Lower lobe of right lung (tissue), 2 donors: ENCODE results near the gene CCT2. TPM values are rescaled to one million over a fixed set of nuclear protein-coding genes. Genes with fewer than 3 reads are reported as not detected.

ENCODE experiments used
- ATAC-seq, 2 donors: fragments of 200-7000 bp; cut with Tn5 transposase; one replicate each; pipeline ENCODE4 v1.9.1; 2020 to 2022; ENCODE audit warnings: mild to moderate bottlenecking in 2 of 2, moderate library complexity in 2 of 2
- DNase-seq: peaks from one replicate; pipeline ENCODE4 v3.0.0-alpha.2; 2020
- H3K27ac ChIP-seq: fragments of 200-600 bp; one replicate; pipeline ENCODE4 v1.8.0; 2022
- H3K27me3 ChIP-seq: fragments of 200-600 bp; one replicate; pipeline ENCODE4 v1.8.0; 2022; ENCODE audit warnings: low read depth
- H3K36me3 ChIP-seq: fragments of 200-600 bp; one replicate; pipeline ENCODE4 v1.8.0; 2022; ENCODE audit warnings: mild to moderate bottlenecking
- H3K4me1 ChIP-seq: fragments of 200-600 bp; one replicate; pipeline ENCODE4 v1.8.0; 2022
- H3K4me3 ChIP-seq: fragments of 200-600 bp; one replicate; pipeline ENCODE4 v1.8.0; 2022; ENCODE audit warnings: mild to moderate bottlenecking
- H3K9me3 ChIP-seq: fragments of 200-600 bp; one replicate; pipeline ENCODE4 v1.8.0; 2022
- intact Hi-C: fragments of 100-400 bp; cut with DNase I; formaldehyde crosslinking; loops from one replicate; pipeline ENCODE4 v1.11.0; 2022
- total RNA-seq: library from RNA; stranded (reverse); fragmentation: NEBNext Ultra II Directional; extraction: Animal tissue kit (Norgen Biotek cat#: 25700); gene quantifications from one replicate; pipeline ENCODE4 v1.2.1, GENCODE V29; 2021
- TF ChIP-seq, protein P1 (sequence below): fragments of 200-600 bp; IDR thresholded peaks from one replicate; pipeline ENCODE4 v1.8.0; 2022; ENCODE audit warnings: antibody characterized with exemption, mild to moderate bottlenecking
- donor health status: DM: no; HTN: yes; CAD: no; lungs with severe emphysema.

Gene CCT2
- total RNA-seq, 1 donor from 2014 or later: 81.4 TPM

DNA sequence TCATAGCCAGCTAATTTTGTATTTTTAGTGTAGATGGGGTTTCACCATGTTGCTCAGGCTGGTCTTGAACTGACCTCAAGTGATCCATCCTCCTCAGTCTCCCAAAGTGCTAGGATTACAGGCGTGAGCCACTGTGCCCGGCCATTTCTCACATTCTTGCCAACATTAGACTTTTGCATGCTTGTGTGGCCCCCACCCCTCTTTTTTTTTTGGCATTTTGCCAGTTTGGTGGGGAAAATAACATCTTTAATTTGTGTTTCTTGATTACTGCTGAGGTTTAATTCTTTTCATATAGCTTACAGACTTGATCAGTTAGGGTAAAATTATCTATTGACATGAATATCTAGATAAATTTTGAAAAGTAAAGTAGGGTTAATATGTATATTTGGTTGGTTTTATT, 3.8 kb downstream of the CCT2 start:
- Histone ChIP-seq H3K27ac (no peak overlapping the region), H3K36me3 (peaks cover 77% of the 10 kb centered on the region), H3K4me3 (no peak overlapping the region), H3K9me3 (no peaks in the 10 kb centered on the region), H3K27me3 (no peaks in the 10 kb centered on the region), H3K4me1 (peaks cover 13% of the 10 kb centered on the region)
- DNase-seq (no peak), ATAC-seq (no peak)
- intact Hi-C loops: no loop called here
- TF ChIP-seq, protein P1, sequence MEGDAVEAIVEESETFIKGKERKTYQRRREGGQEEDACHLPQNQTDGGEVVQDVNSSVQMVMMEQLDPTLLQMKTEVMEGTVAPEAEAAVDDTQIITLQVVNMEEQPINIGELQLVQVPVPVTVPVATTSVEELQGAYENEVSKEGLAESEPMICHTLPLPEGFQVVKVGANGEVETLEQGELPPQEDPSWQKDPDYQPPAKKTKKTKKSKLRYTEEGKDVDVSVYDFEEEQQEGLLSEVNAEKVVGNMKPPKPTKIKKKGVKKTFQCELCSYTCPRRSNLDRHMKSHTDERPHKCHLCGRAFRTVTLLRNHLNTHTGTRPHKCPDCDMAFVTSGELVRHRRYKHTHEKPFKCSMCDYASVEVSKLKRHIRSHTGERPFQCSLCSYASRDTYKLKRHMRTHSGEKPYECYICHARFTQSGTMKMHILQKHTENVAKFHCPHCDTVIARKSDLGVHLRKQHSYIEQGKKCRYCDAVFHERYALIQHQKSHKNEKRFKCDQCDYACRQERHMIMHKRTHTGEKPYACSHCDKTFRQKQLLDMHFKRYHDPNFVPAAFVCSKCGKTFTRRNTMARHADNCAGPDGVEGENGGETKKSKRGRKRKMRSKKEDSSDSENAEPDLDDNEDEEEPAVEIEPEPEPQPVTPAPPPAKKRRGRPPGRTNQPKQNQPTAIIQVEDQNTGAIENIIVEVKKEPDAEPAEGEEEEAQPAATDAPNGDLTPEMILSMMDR: no peak

DNA sequence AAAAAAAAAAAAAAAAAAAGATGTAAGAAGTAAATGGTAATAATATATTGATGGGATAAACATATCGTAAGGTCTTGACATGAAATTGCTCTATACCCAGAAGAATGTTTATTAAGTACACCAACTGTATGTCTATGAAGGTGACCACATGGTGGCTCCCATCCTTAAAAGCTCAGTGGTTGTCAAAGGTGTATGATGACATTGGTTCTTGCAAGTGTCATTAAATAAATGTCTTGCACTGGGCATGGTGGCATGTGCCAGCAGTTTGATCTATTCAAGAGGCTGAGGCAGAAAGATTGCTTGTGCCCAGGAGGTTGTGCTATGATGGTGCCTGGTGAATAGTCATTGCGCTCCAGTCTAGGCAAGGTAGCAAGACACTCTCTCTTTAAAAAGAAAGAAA, 10.4 kb downstream of the CCT2 start:
- H3K4me3 ChIP-seq: no peak overlapping the region
- no peak overlapping the region for H3K27ac ChIP-seq
- no peaks in the 10 kb centered on the region for H3K9me3 ChIP-seq
- DNase-seq (no peak), ATAC-seq (no peak)
- H3K4me1 ChIP-seq: no peaks in the 10 kb centered on the region
- no peaks in the 10 kb centered on the region for H3K27me3 ChIP-seq
- intact Hi-C loops: no loop called here
- H3K36me3 ChIP-seq: peaks cover 100% of the 10 kb centered on the region
- TF ChIP-seq, protein P1: no peak

DNA sequence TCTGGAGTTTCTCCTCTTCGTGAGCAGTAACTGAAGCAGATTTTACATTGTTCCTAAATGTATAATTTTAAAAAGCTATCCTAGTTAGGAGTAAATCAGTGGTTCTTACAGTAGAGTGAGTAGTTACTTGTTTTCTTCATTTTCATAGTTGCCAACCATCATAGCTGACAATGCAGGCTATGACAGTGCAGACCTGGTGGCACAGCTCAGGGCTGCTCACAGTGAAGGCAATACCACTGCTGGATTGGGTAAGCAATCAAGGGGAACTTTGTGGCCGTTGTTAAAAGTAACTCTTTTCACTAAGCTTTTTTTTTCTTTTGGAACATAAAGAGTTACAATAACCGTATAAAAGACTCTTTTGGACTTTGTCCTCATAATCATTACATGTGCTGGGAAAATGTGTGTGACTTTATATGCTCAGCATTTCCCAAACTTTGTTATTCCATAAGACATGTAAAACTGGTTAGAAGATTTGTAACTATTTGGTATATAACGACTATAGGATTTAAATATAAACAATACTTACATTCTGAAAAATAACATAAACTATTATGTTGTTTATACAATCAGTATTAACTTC, 13.0 kb downstream of the CCT2 start:
- intact Hi-C loops: no loop called here
- Histone ChIP-seq H3K4me1 (no peaks in the 10 kb centered on the region), H3K27ac (no peak overlapping the region), H3K27me3 (no peaks in the 10 kb centered on the region), H3K9me3 (no peaks in the 10 kb centered on the region), H3K4me3 (no peak overlapping the region), H3K36me3 (peaks cover 100% of the 10 kb centered on the region)
- TF ChIP-seq, protein P1: no peak
- no peak for DNase-seq
- no peak for ATAC-seq

DNA sequence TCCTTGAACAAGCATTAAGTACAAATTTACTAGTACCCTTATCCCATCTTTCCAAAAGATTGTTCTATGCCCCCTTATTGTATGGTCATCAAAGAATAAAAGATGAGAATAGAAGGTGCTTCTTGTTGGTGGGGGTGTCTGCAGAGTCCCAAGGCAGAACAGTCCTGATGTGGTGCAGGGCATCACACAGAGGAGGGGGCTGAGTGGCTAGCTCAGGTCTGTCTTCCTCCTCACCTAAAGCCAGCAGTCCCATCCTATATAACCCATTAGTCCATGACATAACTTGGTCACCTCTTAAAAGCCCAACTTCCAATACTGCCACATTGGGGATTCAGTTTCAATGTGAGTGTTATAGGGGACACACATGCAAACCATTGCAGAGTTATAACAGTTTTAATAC, 15.5 kb downstream of the CCT2 start:
- peaks cover 78% of the 10 kb centered on the region for H3K36me3 ChIP-seq
- DNase-seq (no peak), ATAC-seq (no peak)
- no peaks in the 10 kb centered on the region for H3K27me3 ChIP-seq
- H3K4me1 ChIP-seq: no peaks in the 10 kb centered on the region
- no peak overlapping the region for H3K27ac ChIP-seq
- TF ChIP-seq, protein P1: no peak
- intact Hi-C loops: no loop called here
- H3K4me3 ChIP-seq: no peak overlapping the region
- H3K9me3 ChIP-seq: no peaks in the 10 kb centered on the region

DNA sequence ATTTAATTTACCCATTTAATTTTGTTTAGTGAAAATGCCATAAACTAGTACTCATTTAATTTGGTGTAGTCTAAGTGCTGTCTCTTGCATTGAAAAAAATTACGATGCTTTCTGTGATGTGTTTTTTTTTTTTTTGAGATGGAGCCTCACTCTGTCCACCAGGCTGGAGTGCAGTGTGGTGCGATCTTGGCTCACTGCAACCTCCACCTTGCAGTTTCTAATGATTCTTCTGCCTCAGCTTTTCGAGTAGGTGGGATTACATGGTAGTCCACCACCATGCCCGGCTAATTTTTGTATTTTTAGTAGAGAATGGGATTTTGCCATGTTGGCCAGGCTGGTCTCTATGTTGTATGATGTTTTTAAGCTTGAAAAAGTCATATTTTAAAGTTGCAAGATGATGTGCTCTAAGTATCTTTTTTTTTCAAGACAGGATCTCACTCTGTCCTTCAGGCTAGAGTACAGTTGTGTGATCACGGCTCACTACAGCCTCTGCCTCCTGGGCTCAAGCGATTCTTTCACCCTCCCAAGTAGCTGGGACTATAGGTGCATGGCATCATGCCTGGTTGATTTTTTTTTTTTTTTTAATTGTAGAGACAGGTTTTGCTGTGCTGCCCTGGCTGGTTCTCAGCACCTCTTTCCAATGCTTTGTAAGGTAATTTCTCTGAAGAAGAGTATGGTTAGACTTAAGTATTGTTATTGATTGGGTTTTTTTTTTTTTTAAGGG, 16.9 kb downstream of the CCT2 start:
- no peaks in the 10 kb centered on the region for H3K9me3 ChIP-seq
- no peak overlapping the region for H3K4me3 ChIP-seq
- TF ChIP-seq, protein P1: no peak
- H3K27me3 ChIP-seq: no peaks in the 10 kb centered on the region
- H3K4me1 ChIP-seq: no peaks in the 10 kb centered on the region
- ATAC-seq: no peak
- DNase-seq: no peak
- intact Hi-C loops: no loop called here
- H3K36me3 ChIP-seq: peaks cover 65% of the 10 kb centered on the region
- H3K27ac ChIP-seq: no peak overlapping the region
